Fibroblast of pulmonary artery (primary cell): Measurements from ENCODE around the gene CRB1.

Experiments used
- DNase-seq: peaks from one replicate; pipeline ENCODE4 v3.0.0-alpha.2; 2010; ENCODE audit warnings: low read depth
- H3K4me3 ChIP-seq: replicated peaks from 2 replicates; pipeline ENCODE4 v1.5.1; 2011; ENCODE audit warnings: low read depth, mild to moderate bottlenecking, control low read depth, low read length, moderate library complexity
- CTCF ChIP-seq: IDR thresholded peaks from 2 replicates; pipeline ENCODE4 v1.5.1; 2011; ENCODE audit warnings: mild to moderate bottlenecking, control low read depth, low read length, inconsistent platforms; ENCODE audit errors: missing control alignments

Gene CRB1

GRCh38 chr1:197287863-197288262 lies 19.8 kb downstream of the CRB1 start:
- no peak for TF ChIP-seq CTCF
- DNase-seq = no peak
- H3K4me3 ChIP-seq = no peak overlapping the region

DNA sequence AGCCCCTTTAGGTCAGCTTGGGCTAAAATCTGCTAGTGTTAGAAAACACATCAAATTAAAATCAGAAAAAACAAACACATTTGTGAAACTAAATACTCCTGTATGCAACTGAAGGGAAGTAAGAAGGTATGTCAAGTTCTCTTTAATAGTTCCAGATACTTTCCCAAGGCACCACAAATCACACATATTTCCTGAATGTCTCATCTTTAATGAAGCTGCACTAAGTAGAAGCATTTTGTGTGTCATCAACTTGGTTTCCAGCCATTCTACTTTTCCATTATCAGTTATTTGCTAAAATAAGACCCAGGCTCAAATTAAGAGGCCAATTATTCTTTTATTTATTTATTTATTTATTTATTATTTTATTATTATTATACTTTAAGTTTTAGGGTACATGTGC lies 34.7 kb downstream of the CRB1 start:
- DNase-seq = peak; percentile 13
- no peak overlapping the region for H3K4me3 ChIP-seq
- no peak for TF ChIP-seq CTCF

GRCh38 chr1:197303463-197303862 lies 35.4 kb downstream of the CRB1 start:
- no peak overlapping the region for H3K4me3 ChIP-seq
- DNase-seq = no peak
- TF ChIP-seq CTCF = no peak

GRCh38 chr1:197304638-197305200 lies 36.7 kb downstream of the CRB1 start:
- no peak overlapping the region for H3K4me3 ChIP-seq
- no peak for TF ChIP-seq CTCF
- no peak for DNase-seq

- no peak for DNase-seq
- TF ChIP-seq CTCF = no peak
- H3K4me3 ChIP-seq = no peak overlapping the region
Measured at GRCh38 chr1:197305925-197306324, 37.9 kb downstream of the CRB1 start.

DNA sequence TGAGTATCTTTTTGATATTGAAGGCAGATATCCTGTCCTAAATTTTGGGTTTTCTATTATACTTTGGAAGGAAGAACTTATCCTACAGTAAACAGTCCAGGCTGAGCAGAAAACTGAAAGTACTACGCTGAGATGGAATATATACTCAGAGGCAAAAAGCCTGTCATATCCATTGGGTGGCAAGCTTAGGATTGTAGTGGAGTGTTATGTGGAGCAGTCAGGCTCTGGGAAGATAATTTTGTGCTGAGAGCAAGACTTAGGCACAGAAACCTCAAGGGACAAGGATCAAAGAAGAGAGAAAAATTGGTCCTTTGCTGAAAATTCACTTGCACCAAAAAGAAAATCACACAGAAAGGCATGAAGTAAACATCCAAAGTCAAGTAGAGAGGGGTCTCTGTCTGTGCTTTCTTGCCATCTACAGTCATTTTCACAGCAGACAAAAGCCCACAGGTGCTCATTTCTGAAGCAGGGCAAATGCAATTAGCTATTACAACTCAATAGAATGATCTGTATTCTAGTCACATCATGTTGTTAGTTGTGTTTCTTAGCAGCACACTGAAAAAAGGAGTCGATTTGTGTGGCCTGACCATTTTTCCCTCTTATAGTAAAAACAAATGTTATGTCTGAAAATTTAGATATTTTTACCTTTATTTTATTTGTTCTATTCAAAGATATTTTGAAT lies 38.5 kb downstream of the CRB1 start:
- H3K4me3 ChIP-seq = no peak overlapping the region
- TF ChIP-seq CTCF = no peak
- no peak for DNase-seq

- TF ChIP-seq CTCF = no peak
- DNase-seq = no peak
- H3K4me3 ChIP-seq = no peak overlapping the region
Measured at GRCh38 chr1:197307136-197307535, 39.1 kb downstream of the CRB1 start.
